Gastrocnemius medialis (tissue), 4 donors: ENCODE measurements around the gene CPM. TPM values are rescaled to one million over a fixed set of nuclear protein-coding genes. Genes with fewer than 3 reads are reported as not detected.

ENCODE experiments used
- ATAC-seq, 2 donors: fragments of 150-250 bp; one replicate each; pipeline ENCODE4 v1.9.1; 2016
- DNase-seq, 2 donors: peaks; one replicate each; pipeline ENCODE4 v3.0.0-alpha.2; 2019
- H3K27ac ChIP-seq, 4 donors: fragments of 200-600 bp; sonication (generic); 1 replicate in 1 of 4; 2 replicates in 3 of 4; pipeline ENCODE4 v1.5.1; 2016 to 2018; ENCODE audit warnings: mild to moderate bottlenecking in 2 of 4, moderate library complexity in 1 of 4
- H3K27me3 ChIP-seq, 3 donors: fragments of 200-600 bp; sonication (generic) in 2 of 3; 1 replicate in 1 of 3; 2 replicates in 2 of 3; pipeline versions ENCODE4 v1.5.1 to v1.6.0; 2016 to 2019; ENCODE audit warnings: mild to moderate bottlenecking in 1 of 3, moderate library complexity in 1 of 3
- H3K36me3 ChIP-seq, 2 donors: fragments of 200-600 bp; sonication (generic) in 1 of 2; one replicate each; pipeline ENCODE4 v1.5.1; 2017 to 2018
- H3K4me1 ChIP-seq, 2 donors: fragments of 200-600 bp; sonication (generic) in 1 of 2; one replicate each; pipeline ENCODE4 v1.5.1; 2016 to 2017; ENCODE audit warnings: mild to moderate bottlenecking in 2 of 2
- H3K4me3 ChIP-seq, 4 donors: fragments of 200-600 bp; sonication (generic) in 3 of 4; 1 replicate in 1 of 4; 2 replicates in 3 of 4; pipeline ENCODE4 v1.5.1; 2016 to 2019; ENCODE audit warnings: mild to moderate bottlenecking in 2 of 4
- H3K9me3 ChIP-seq, 3 donors: fragments of 200-600 bp; sonication (generic) in 2 of 3; 1 replicate in 1 of 3; 2 replicates in 2 of 3; pipeline ENCODE4 v1.5.1; 2016 to 2019
- CTCF ChIP-seq, 5 experiments: fragments of 450-650 bp in 3 of 5; fragments of 200-600 bp in 2 of 5; sonication (generic) in 2 of 5; IDR thresholded peaks in 4 of 5; conservative IDR thresholded peaks in 1 of 5; 1 replicate in 4 of 5; 2 replicates in 1 of 5; pipeline ENCODE4 v1.5.1; 2016 to 2019; ENCODE audit warnings: antibody characterized with exemption in 5 of 5, mild to moderate bottlenecking in 3 of 5, moderate library complexity in 3 of 5
- POLR2A ChIP-seq, 2 donors: fragments of 450-650 bp; IDR thresholded peaks; one replicate each; pipeline ENCODE4 v1.6.1; 2017; ENCODE audit warnings: antibody characterized with exemption in 2 of 2, mild to moderate bottlenecking in 2 of 2, moderate library complexity in 2 of 2
- in situ Hi-C, 4 donors: fragments of 200-750 bp; cut with MboI; loops; one replicate each; pipeline versions ENCODE4 v1.15.0 to v1.8.0; 2017; ENCODE audit warnings: low sequenced_read_pairs in 4 of 4
- intact Hi-C: fragments of 100-400 bp; cut with DNase I; formaldehyde crosslinking; loops from one replicate; pipeline ENCODE4 v1.15.1; 2023; ENCODE audit warnings: low total_unique reads
- total RNA-seq, 4 donors: library from RNA; depleted of rRNA; stranded (reverse); fragments of >200 nt; gene quantifications; one replicate each; pipeline versions ENCODE4 v1.1.0 to v1.2.3, GENCODE V29; 2016

Gene CPM
- total RNA-seq, 4 donors from 2014 or later, result 12.9 to 78.4 (median 18.6) TPM

- Histone ChIP-seq H3K4me3 (no peak overlapping the region), H3K9me3 (no peaks in the 10 kb centered on the region), H3K36me3 (no peaks in the 10 kb centered on the region), H3K27me3 (no peaks in the 10 kb centered on the region), H3K27ac (no peak overlapping the region), H3K4me1 (no peaks in the 10 kb centered on the region)
- in situ Hi-C loops (no loop called here), intact Hi-C loops (no loop called here)
- DNase-seq (no peak), ATAC-seq (no peak)
- TF ChIP-seq POLR2A (IDR thresholded peaks at IDR 0.05), result no peak
- TF ChIP-seq CTCF (IDR thresholded peaks at IDR 0.05 in 4 of 5, conservative IDR thresholded peaks at IDR 0.05 in 1 of 5), result no peak
These were observed 22.8 kb downstream of the CPM start for GRCh38 chr12:68910128-68910527.

GRCh38 chr12:68908076-68908475 lies 24.9 kb downstream of the CPM start:
- ATAC-seq, result no peak
- no peaks in the 10 kb centered on the region for H3K9me3 ChIP-seq
- TF ChIP-seq CTCF (IDR thresholded peaks at IDR 0.05 in 4 of 5, conservative IDR thresholded peaks at IDR 0.05 in 1 of 5) (no peak), POLR2A (IDR thresholded peaks at IDR 0.05) (no peak)
- no peak overlapping the region for H3K4me3 ChIP-seq
- H3K4me1 ChIP-seq, result no peaks in the 10 kb centered on the region
- no peaks in the 10 kb centered on the region for H3K36me3 ChIP-seq
- no peaks in the 10 kb centered on the region for H3K27me3 ChIP-seq
- no peak overlapping the region for H3K27ac ChIP-seq
- intact Hi-C loops (no loop called here), in situ Hi-C loops (no loop called here)
- DNase-seq, result no peak

- in situ Hi-C loops, result no loop called here
These were observed 27.2 kb downstream of the CPM start for GRCh38 chr12:68905733-68906132.

GRCh38 chr12:68904351-68904962 lies 28.5 kb downstream of the CPM start:
- intact Hi-C loops, result no loop called here
- Histone ChIP-seq H3K9me3 (no peaks in the 10 kb centered on the region), H3K4me3 (no peak overlapping the region), H3K4me1 (no peaks in the 10 kb centered on the region), H3K27me3 (no peaks in the 10 kb centered on the region), H3K36me3 (no peaks in the 10 kb centered on the region), H3K27ac (no peak overlapping the region)
- in situ Hi-C loops, result no loop called here
- TF ChIP-seq CTCF (IDR thresholded peaks at IDR 0.05 in 4 of 5, conservative IDR thresholded peaks at IDR 0.05 in 1 of 5) (no peak), POLR2A (IDR thresholded peaks at IDR 0.05) (no peak)
- ATAC-seq (no peak), DNase-seq (no peak)

More at GRCh38 chr12:68905733-68906132, 27.2 kb downstream of the CPM start:
- no peaks in the 10 kb centered on the region for H3K9me3 ChIP-seq
- intact Hi-C loops, result no loop called here
- TF ChIP-seq CTCF (IDR thresholded peaks at IDR 0.05 in 4 of 5, conservative IDR thresholded peaks at IDR 0.05 in 1 of 5) (no peak), POLR2A (IDR thresholded peaks at IDR 0.05) (no peak)
- DNase-seq (no peak), ATAC-seq (no peak)
- no peaks in the 10 kb centered on the region for H3K4me1 ChIP-seq
- H3K27ac ChIP-seq, result no peak overlapping the region
- H3K4me3 ChIP-seq, result no peak overlapping the region
- no peaks in the 10 kb centered on the region for H3K36me3 ChIP-seq
- H3K27me3 ChIP-seq, result no peaks in the 10 kb centered on the region

GRCh38 chr12:68903511-68903910 lies 29.5 kb downstream of the CPM start:
- Histone ChIP-seq H3K9me3 (no peaks in the 10 kb centered on the region), H3K27ac (no peak overlapping the region), H3K36me3 (no peaks in the 10 kb centered on the region), H3K4me3 (no peak overlapping the region), H3K27me3 (no peaks in the 10 kb centered on the region), H3K4me1 (no peaks in the 10 kb centered on the region)
- DNase-seq, result no peak
- in situ Hi-C loops, result no loop called here
- TF ChIP-seq POLR2A (IDR thresholded peaks at IDR 0.05), result no peak
- no peak for ATAC-seq
- intact Hi-C loops, result no loop called here
